HCT116 (cell line): ENCODE measurements around the gene CCN5. TPM values are rescaled to one million over a fixed set of nuclear protein-coding genes. Genes with fewer than 3 reads are reported as not detected.

Experiments
- ATAC-seq: fragments of 200-7000 bp; cut with Tn5 transposase; 2 replicates; pipeline ENCODE4 v1.9.1; 2020; ENCODE audit warnings: mild to moderate bottlenecking, moderate library complexity
- BruUV-seq: library from RNA; stranded (reverse); fragments of 400-500 nt; replicated peaks from 2 replicates; lab custom pipeline; 2021; lab: Mats Ljungman, UMichigan
- CTCF ChIA-PET: fragments of 300-600 bp; sonication (Branson Sonifier 250); formaldehyde crosslinking; loops from one replicate; lab custom pipeline; 2021; ENCODE audit warnings: antibody characterized with exemption; lab: Charles Lee
- POLR2A ChIA-PET: fragments of 300-600, 350-600 bp; sonication (Branson Sonifier 250); formaldehyde crosslinking; loops from one replicate; lab custom pipeline; 2021; ENCODE audit warnings: antibody characterized with exemption; lab: Charles Lee
- RAD21 ChIA-PET, 2 experiments: fragments of 300-600 bp; sonication (Branson Sonifier 250); formaldehyde crosslinking; loops; one replicate each; lab custom pipeline; 2023; ENCODE audit warnings: low total read pairs in 2 of 2; ENCODE audit not compliant: uncharacterized antibody in 2 of 2, unreplicated experiment in 2 of 2, low non-redundant PET in 1 of 2; lab: Charles Lee
- DNase-seq: peaks from one replicate; pipeline ENCODE4 v3.0.0-alpha.2; 2010; ENCODE audit warnings: low read depth, low spot score
- H2AFZ ChIP-seq: fragments of 200-600 bp; shearing (Covaris generic), sonication (generic); 2 replicates; pipeline ENCODE4 v1.6.1; 2017; ENCODE audit warnings: low read depth, mixed run types, mixed read lengths, antibody characterized with exemption, low read length; ENCODE audit not compliant: poor library complexity, severe bottlenecking
- H3K27ac ChIP-seq: 2 replicates; pipeline ENCODE4 v1.5.1; 2012; ENCODE audit warnings: low read depth, low read length
- H3K27me3 ChIP-seq: fragments of 200-600 bp; sonication (generic); 2 replicates; pipeline ENCODE4 v1.6.1; 2016; ENCODE audit warnings: mixed run types, low read length, mixed read lengths; ENCODE audit not compliant: insufficient read depth
- H3K36me3 ChIP-seq, 2 experiments: fragments of 200-500 bp in 1 of 2; fragments of 200-600 bp in 1 of 2; sonication (Bioruptor generic) in 1 of 2; sonication (generic) in 1 of 2; 2 replicates each; pipeline versions ENCODE4 v1.5.1 to v1.6.1; 2014 to 2016; ENCODE audit warnings: low read length in 2 of 2, inconsistent platforms in 1 of 2, mixed read lengths in 1 of 2, mixed run types in 1 of 2; ENCODE audit not compliant: insufficient read depth in 2 of 2, control insufficient read depth in 1 of 2
- H3K4me1 ChIP-seq, 2 experiments: fragments of 200-600 bp in 1 of 2; sonication (generic) in 1 of 2; 2 replicates each; pipeline versions ENCODE4 v1.5.1 to v1.6.1; 2012 to 2017; ENCODE audit warnings: low read length in 2 of 2, inconsistent platforms in 1 of 2, mild to moderate bottlenecking in 1 of 2, mixed read lengths in 1 of 2, mixed run types in 1 of 2, moderate library complexity in 1 of 2; ENCODE audit not compliant: insufficient read depth in 2 of 2, control insufficient read depth in 1 of 2
- H3K4me2 ChIP-seq: fragments of 200-600 bp; sonication (generic); 2 replicates; pipeline ENCODE4 v1.6.1; 2017; ENCODE audit warnings: mixed run types, low read length, mixed read lengths
- H3K4me3 ChIP-seq, 2 experiments: fragments of 200-600 bp in 1 of 2; sonication (generic) in 1 of 2; replicated peaks in 1 of 2; 2 replicates each; pipeline ENCODE4 v1.5.1; 2011 to 2016; ENCODE audit warnings: low read length in 2 of 2, control low read depth in 1 of 2, low read depth in 1 of 2, mild to moderate bottlenecking in 1 of 2, mixed read lengths in 1 of 2, mixed run types in 1 of 2
- H3K79me2 ChIP-seq: fragments of 200-600 bp; sonication (generic); 2 replicates; pipeline ENCODE4 v1.6.1; 2017; ENCODE audit warnings: mild to moderate bottlenecking, mixed run types, low read length, moderate library complexity, mixed read lengths; ENCODE audit not compliant: insufficient read depth
- H3K9ac ChIP-seq: fragments of 200-600 bp; sonication (generic); 2 replicates; pipeline ENCODE4 v1.6.1; 2016; ENCODE audit warnings: low read length, mixed read lengths
- H3K9me2 ChIP-seq: fragments of 200-600 bp; sonication (generic), shearing (Covaris generic); 2 replicates; pipeline ENCODE4 v1.6.1; 2017; ENCODE audit warnings: mixed run types, mild to moderate bottlenecking, moderate library complexity; ENCODE audit not compliant: insufficient read depth
- H3K9me3 ChIP-seq, 2 experiments: fragments of 200-500 bp in 1 of 2; fragments of 200-600 bp in 1 of 2; sonication (Bioruptor generic) in 1 of 2; sonication (generic) in 1 of 2; 2 replicates each; pipeline ENCODE4 v1.6.1; 2014 to 2017; ENCODE audit warnings: low read length in 2 of 2, mixed read lengths in 2 of 2, inconsistent platforms in 1 of 2, low read depth in 1 of 2, mild to moderate bottlenecking in 1 of 2, mixed run types in 1 of 2, moderate library complexity in 1 of 2; ENCODE audit not compliant: control insufficient read depth in 1 of 2, insufficient read depth in 1 of 2
- H4K20me1 ChIP-seq: fragments of 200-600 bp; sonication (generic), shearing (Covaris generic); 2 replicates; pipeline ENCODE4 v1.6.1; 2017; ENCODE audit warnings: mixed run types, mild to moderate bottlenecking, moderate library complexity; ENCODE audit not compliant: insufficient read depth
- ELF1 ChIP-seq: IDR thresholded peaks from 2 replicates; pipeline ENCODE4 v1.6.1; 2012; ENCODE audit warnings: low read depth, borderline replicate concordance
- EZH2 ChIP-seq: fragments of 200-600 bp; sonication (generic); IDR thresholded peaks from 2 replicates; pipeline ENCODE4 v1.6.1; 2017; ENCODE audit warnings: antibody characterized with exemption, mixed run types
- FOSL1 ChIP-seq: IDR thresholded peaks from 2 replicates; pipeline ENCODE4 v1.6.1; 2012; ENCODE audit warnings: low read depth
- JUND ChIP-seq: IDR thresholded peaks from 2 replicates; pipeline ENCODE4 v1.6.1; 2012
- MAX ChIP-seq: IDR thresholded peaks from 2 replicates; pipeline ENCODE4 v1.6.1; 2012
- POLR2A ChIP-seq: IDR thresholded peaks from 2 replicates; pipeline ENCODE4 v1.7.0; 2011; ENCODE audit warnings: borderline replicate concordance; ENCODE audit not compliant: insufficient read depth, insufficient read length; ENCODE audit errors: extremely low read depth
- RAD21 ChIP-seq: IDR thresholded peaks from 2 replicates; pipeline ENCODE4 v1.6.1; 2012; ENCODE audit warnings: low read depth, mild to moderate bottlenecking
- SIN3A ChIP-seq: IDR thresholded peaks from 2 replicates; pipeline ENCODE4 v1.6.1; 2012; ENCODE audit warnings: low read depth
- TCF7L2 ChIP-seq: IDR thresholded peaks from 2 replicates; pipeline ENCODE4 v1.7.0; 2011; ENCODE audit warnings: borderline replicate concordance, inconsistent platforms; ENCODE audit not compliant: insufficient read depth, insufficient read length; ENCODE audit errors: extremely low read depth
- ZBTB33 ChIP-seq: IDR thresholded peaks from 2 replicates; pipeline ENCODE4 v1.6.1; 2011; ENCODE audit warnings: mild to moderate bottlenecking, low read length, moderate library complexity; ENCODE audit not compliant: insufficient replicate concordance; ENCODE audit errors: extremely low read depth
- ZNF274 ChIP-seq: fragments of 200-500 bp; sonication (Bioruptor generic); IDR thresholded peaks from 2 replicates; pipeline ENCODE4 v1.6.1; 2014; ENCODE audit warnings: mild to moderate bottlenecking, low read depth, low read length, inconsistent platforms
- intact Hi-C: fragments of 100-400 bp; cut with micrococcal nuclease; formaldehyde crosslinking; loops from 2 replicates; pipeline ENCODE4 v1.10.0; 2022
- total RNA-seq: library from RNA; stranded (reverse); gene quantifications from one replicate; pipeline ENCODE4 v1.2.1, GENCODE V29; 2021; ENCODE audit not compliant: unreplicated experiment

Gene CCN5
- total RNA-seq, 1 experiment from 2014 or later, result 0.20 TPM

- no peak for TF ChIP-seq JUND
- no peak for TF ChIP-seq POLR2A
- TF ChIP-seq SIN3A, result no peak
- no peak for TF ChIP-seq EZH2
- no peak for TF ChIP-seq ELF1
- TF ChIP-seq FOSL1, result no peak
- TF ChIP-seq ZNF274, result no peak
- TF ChIP-seq, all 23 proteins: peak for 0
Observed at GRCh38 chr20:44765701-44766347, 50.7 kb downstream of the CCN5 start (continued).

- Histone ChIP-seq H3K27me3 (peaks cover 62% of the 10 kb centered on the region), H3K9me3 (no peaks in the 10 kb centered on the region), H3K9ac (no peak overlapping the region), H4K20me1 (no peaks in the 10 kb centered on the region), H3K4me2 (no peak overlapping the region), H2AFZ (no peak overlapping the region), H3K36me3 (no peaks in the 10 kb centered on the region), H3K4me3 (no peak overlapping the region), H3K27ac (no peak overlapping the region), H3K4me1 (0 out of 4 replicates have a peak, but pooled peaks cover 0 to 8% of the 10 kb centered on the region in 2 experiments), H3K9me2 (no peaks in the 10 kb centered on the region), H3K79me2 (no peaks in the 10 kb centered on the region)
- ChIA-PET RAD21 (no interaction called here), CTCF (interaction anchor here (0.6 kb wide), 1 partner anchor 328 kb away, joined by 4 read pairs; no protein-coding TSS in a partner anchor), POLR2A (interaction anchor here (1.2 kb wide), 1 partner anchor 17 kb away, joined by 3 read pairs; no protein-coding TSS in a partner anchor)
- no TSS peak for BruUV-seq
- intact Hi-C loops, result no loop called here
- TF ChIP-seq EZH2 (no peak), ZBTB33 (no peak), RAD21 (peak; percentile 6; the same call in 1 of the 2 replicates), FOSL1 (no peak), TCF7L2 (no peak), ZNF274 (no peak), MAX (no peak)
- no peak for ATAC-seq
- no peak for DNase-seq
Observed at GRCh38 chr20:44768256-44768655, 53.1 kb downstream of the CCN5 start.
